ENCODE results near the gene HSD17B14.

DNA sequence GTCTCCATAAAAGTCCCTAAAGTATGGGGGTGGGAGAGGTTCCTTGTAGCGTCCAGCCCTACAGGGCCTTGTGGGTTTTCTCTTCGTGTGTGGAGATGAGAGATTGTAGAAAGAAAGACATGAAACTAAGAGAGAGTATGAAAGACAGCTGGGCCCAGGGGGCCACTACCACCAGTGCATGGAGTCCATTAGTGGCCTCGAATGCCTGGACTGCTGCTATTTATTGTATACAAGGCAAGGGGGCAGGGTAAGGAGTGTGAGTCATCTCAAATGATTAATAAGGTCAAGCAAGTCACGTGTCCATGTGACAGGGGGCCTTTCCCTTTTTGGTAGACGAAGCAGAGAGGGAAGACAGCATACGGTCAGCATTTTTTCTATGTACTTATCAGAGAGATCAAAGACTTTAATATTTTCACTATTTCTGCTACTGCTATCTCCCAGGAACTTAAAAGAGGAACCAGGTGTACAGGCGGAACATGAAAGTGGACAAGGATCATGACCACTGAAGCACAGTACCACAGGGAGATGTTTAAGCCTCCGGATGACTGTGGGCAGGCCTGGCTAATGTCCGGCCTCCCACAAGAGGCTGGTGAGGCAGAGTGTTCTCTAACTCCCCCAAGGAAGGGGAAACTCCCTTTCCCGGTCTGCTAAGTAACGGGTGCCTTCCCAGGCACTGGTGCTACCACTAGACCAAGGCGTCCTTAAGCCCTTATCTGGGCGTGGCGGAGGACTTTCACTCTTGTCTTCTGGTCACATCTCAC is 55.5 kb downstream of the HSD17B14 start:
- TF ChIP-seq EZH2phosphoT487 (IDR thresholded peaks at IDR 0.05; ENCODE audit: unreplicated experiment) (no peak), EZH2 (IDR thresholded peaks at IDR 0.05; ENCODE audit: low read depth, unreplicated experiment) (no peak), POLR2AphosphoS5 (IDR thresholded peaks at IDR 0.05; ENCODE audit: low read depth) (no peak), REST (IDR thresholded peaks at IDR 0.05; ENCODE audit: unreplicated experiment) (no peak), STAT1 (IDR thresholded peaks at IDR 0.05; ENCODE audit: unreplicated experiment) (no peak), CREB1 (CRISPR knock-in tag; IDR thresholded peaks at IDR 0.05; ENCODE audit: low read depth) (no peak), JUNB (IDR thresholded peaks at IDR 0.05; ENCODE audit: unreplicated experiment) (no peak), ZNF114 (CRISPR knock-in tag; IDR thresholded peaks at IDR 0.05) (no peak)
- TF ChIP-seq, protein P1, sequence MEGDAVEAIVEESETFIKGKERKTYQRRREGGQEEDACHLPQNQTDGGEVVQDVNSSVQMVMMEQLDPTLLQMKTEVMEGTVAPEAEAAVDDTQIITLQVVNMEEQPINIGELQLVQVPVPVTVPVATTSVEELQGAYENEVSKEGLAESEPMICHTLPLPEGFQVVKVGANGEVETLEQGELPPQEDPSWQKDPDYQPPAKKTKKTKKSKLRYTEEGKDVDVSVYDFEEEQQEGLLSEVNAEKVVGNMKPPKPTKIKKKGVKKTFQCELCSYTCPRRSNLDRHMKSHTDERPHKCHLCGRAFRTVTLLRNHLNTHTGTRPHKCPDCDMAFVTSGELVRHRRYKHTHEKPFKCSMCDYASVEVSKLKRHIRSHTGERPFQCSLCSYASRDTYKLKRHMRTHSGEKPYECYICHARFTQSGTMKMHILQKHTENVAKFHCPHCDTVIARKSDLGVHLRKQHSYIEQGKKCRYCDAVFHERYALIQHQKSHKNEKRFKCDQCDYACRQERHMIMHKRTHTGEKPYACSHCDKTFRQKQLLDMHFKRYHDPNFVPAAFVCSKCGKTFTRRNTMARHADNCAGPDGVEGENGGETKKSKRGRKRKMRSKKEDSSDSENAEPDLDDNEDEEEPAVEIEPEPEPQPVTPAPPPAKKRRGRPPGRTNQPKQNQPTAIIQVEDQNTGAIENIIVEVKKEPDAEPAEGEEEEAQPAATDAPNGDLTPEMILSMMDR (conservative IDR thresholded peaks at IDR 0.05; ENCODE audit: low read depth in 2 of 2) = no peak
- TF ChIP-seq, protein P2, sequence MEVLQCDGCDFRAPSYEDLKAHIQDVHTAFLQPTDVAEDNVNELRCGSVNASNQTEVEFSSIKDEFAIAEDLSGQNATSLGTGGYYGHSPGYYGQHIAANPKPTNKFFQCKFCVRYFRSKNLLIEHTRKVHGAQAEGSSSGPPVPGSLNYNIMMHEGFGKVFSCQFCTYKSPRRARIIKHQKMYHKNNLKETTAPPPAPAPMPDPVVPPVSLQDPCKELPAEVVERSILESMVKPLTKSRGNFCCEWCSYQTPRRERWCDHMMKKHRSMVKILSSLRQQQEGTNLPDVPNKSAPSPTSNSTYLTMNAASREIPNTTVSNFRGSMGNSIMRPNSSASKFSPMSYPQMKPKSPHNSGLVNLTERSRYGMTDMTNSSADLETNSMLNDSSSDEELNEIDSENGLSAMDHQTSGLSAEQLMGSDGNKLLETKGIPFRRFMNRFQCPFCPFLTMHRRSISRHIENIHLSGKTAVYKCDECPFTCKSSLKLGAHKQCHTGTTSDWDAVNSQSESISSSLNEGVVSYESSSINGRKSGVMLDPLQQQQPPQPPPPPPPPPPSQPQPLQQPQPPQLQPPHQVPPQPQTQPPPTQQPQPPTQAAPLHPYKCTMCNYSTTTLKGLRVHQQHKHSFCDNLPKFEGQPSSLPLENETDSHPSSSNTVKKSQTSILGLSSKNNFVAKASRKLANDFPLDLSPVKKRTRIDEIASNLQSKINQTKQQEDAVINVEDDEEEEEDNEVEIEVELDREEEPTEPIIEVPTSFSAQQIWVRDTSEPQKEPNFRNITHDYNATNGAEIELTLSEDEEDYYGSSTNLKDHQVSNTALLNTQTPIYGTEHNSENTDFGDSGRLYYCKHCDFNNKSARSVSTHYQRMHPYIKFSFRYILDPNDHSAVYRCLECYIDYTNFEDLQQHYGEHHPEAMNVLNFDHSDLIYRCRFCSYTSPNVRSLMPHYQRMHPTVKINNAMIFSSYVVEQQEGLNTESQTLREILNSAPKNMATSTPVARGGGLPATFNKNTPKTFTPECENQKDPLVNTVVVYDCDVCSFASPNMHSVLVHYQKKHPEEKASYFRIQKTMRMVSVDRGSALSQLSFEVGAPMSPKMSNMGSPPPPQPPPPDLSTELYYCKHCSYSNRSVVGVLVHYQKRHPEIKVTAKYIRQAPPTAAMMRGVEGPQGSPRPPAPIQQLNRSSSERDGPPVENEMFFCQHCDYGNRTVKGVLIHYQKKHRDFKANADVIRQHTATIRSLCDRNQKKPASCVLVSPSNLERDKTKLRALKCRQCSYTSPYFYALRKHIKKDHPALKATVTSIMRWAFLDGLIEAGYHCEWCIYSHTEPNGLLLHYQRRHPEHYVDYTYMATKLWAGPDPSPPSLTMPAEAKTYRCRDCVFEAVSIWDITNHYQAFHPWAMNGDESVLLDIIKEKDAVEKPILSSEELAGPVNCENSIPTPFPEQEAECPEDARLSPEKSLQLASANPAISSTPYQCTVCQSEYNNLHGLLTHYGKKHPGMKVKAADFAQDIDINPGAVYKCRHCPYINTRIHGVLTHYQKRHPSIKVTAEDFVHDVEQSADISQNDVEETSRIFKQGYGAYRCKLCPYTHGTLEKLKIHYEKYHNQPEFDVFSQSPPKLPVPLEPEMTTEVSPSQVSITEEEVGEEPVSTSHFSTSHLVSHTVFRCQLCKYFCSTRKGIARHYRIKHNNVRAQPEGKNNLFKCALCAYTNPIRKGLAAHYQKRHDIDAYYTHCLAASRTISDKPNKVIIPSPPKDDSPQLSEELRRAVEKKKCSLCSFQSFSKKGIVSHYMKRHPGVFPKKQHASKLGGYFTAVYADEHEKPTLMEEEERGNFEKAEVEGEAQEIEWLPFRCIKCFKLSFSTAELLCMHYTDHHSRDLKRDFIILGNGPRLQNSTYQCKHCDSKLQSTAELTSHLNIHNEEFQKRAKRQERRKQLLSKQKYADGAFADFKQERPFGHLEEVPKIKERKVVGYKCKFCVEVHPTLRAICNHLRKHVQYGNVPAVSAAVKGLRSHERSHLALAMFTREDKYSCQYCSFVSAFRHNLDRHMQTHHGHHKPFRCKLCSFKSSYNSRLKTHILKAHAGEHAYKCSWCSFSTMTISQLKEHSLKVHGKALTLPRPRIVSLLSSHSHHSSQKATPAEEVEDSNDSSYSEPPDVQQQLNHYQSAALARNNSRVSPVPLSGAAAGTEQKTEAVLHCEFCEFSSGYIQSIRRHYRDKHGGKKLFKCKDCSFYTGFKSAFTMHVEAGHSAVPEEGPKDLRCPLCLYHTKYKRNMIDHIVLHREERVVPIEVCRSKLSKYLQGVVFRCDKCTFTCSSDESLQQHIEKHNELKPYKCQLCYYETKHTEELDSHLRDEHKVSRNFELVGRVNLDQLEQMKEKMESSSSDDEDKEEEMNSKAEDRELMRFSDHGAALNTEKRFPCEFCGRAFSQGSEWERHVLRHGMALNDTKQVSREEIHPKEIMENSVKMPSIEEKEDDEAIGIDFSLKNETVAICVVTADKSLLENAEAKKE (CRISPR knock-in tag; IDR thresholded peaks at IDR 0.05) = no peak
